ENCODE results near the gene CDH26.

CDH26 gene

GRCh38 chr20:59962155-59962554 lies 3.9 kb downstream of the CDH26 start:
- Histone ChIP-seq H3K9me3 (ENCODE audit: low read depth, low read length) (no peaks in the 10 kb centered on the region), H3K27ac (no peak overlapping the region), H3K36me3 (ENCODE audit: insufficient read depth, low read length) (no peaks in the 10 kb centered on the region), H3K4me3 (no peak overlapping the region), H3K9ac (ENCODE audit: insufficient read length) (no peak overlapping the region)
- no peak for DNase-seq (ENCODE audit: low read depth, low spot score)
- no peak for TF ChIP-seq FOXP2 (optimal IDR thresholded peaks at IDR 0.05; ENCODE audit: control extremely low read depth, extremely low read length, insufficient read depth)
- TF ChIP-seq POLR2AphosphoS5 (IDR thresholded peaks at IDR 0.05; ENCODE audit: borderline replicate concordance, low read depth, low read length) = no peak
- TF ChIP-seq EZH2 (IDR thresholded peaks at IDR 0.05) = no peak

GRCh38 chr20:59966428-59966827 lies 8.2 kb downstream of the CDH26 start:
- H3K36me3 ChIP-seq (ENCODE audit: insufficient read depth, low read length) = no peaks in the 10 kb centered on the region
- no peak overlapping the region for H3K4me3 ChIP-seq
- no peaks in the 10 kb centered on the region for H3K9me3 ChIP-seq (ENCODE audit: low read depth, low read length)
- no peak overlapping the region for H3K9ac ChIP-seq (ENCODE audit: insufficient read length)
- TF ChIP-seq FOXP2 (optimal IDR thresholded peaks at IDR 0.05; ENCODE audit: control extremely low read depth, extremely low read length, insufficient read depth) (no peak), POLR2AphosphoS5 (IDR thresholded peaks at IDR 0.05; ENCODE audit: borderline replicate concordance, low read depth, low read length) (no peak), EZH2 (IDR thresholded peaks at IDR 0.05) (no peak)
- no peak for DNase-seq (ENCODE audit: low read depth, low spot score)
- H3K27ac ChIP-seq = no peak overlapping the region

- Histone ChIP-seq H3K9me3 (ENCODE audit: low read depth, low read length) (no peaks in the 10 kb centered on the region), H3K9ac (ENCODE audit: insufficient read length) (no peak overlapping the region), H3K4me3 (no peak overlapping the region), H3K27ac (no peak overlapping the region), H3K36me3 (ENCODE audit: insufficient read depth, low read length) (no peaks in the 10 kb centered on the region)
- DNase-seq (ENCODE audit: low read depth, low spot score) = no peak
- TF ChIP-seq FOXP2 (optimal IDR thresholded peaks at IDR 0.05; ENCODE audit: control extremely low read depth, extremely low read length, insufficient read depth) = no peak
- no peak for TF ChIP-seq EZH2 (IDR thresholded peaks at IDR 0.05)
- TF ChIP-seq POLR2AphosphoS5 (IDR thresholded peaks at IDR 0.05; ENCODE audit: borderline replicate concordance, low read depth, low read length) = no peak
These were observed 13.2 kb downstream of the CDH26 start for GRCh38 chr20:59971428-59971827.

- TF ChIP-seq EZH2 (IDR thresholded peaks at IDR 0.05) (no peak), FOXP2 (optimal IDR thresholded peaks at IDR 0.05; ENCODE audit: control extremely low read depth, extremely low read length, insufficient read depth) (no peak), POLR2AphosphoS5 (IDR thresholded peaks at IDR 0.05; ENCODE audit: borderline replicate concordance, low read depth, low read length) (no peak)
- Histone ChIP-seq H3K36me3 (ENCODE audit: insufficient read depth, low read length) (no peaks in the 10 kb centered on the region), H3K9ac (ENCODE audit: insufficient read length) (no peak overlapping the region), H3K4me3 (no peak overlapping the region), H3K9me3 (ENCODE audit: low read depth, low read length) (no peaks in the 10 kb centered on the region), H3K27ac (no peak overlapping the region)
- no peak for DNase-seq (ENCODE audit: low read depth, low spot score)
These were observed 14.0 kb downstream of the CDH26 start for GRCh38 chr20:59972037-59972801.

- no peak overlapping the region for H3K9ac ChIP-seq (ENCODE audit: insufficient read length)
- no peaks in the 10 kb centered on the region; the same call in 1 of the 2 replicates for H3K9me3 ChIP-seq (ENCODE audit: low read depth, low read length)
- TF ChIP-seq POLR2AphosphoS5 (IDR thresholded peaks at IDR 0.05; ENCODE audit: borderline replicate concordance, low read depth, low read length) = no peak
- TF ChIP-seq FOXP2 (optimal IDR thresholded peaks at IDR 0.05; ENCODE audit: control extremely low read depth, extremely low read length, insufficient read depth) = no peak
- no peak for TF ChIP-seq EZH2 (IDR thresholded peaks at IDR 0.05)
- H3K36me3 ChIP-seq (ENCODE audit: insufficient read depth, low read length) = no peaks in the 10 kb centered on the region
- DNase-seq (ENCODE audit: low read depth, low spot score) = no peak
- H3K4me3 ChIP-seq = no peak overlapping the region
- no peak overlapping the region for H3K27ac ChIP-seq
These were observed 18.0 kb downstream of the CDH26 start for GRCh38 chr20:59976156-59976782.

- no peaks in the 10 kb centered on the region for H3K36me3 ChIP-seq (ENCODE audit: insufficient read depth, low read length)
- TF ChIP-seq EZH2 (IDR thresholded peaks at IDR 0.05) = no peak
- TF ChIP-seq POLR2AphosphoS5 (IDR thresholded peaks at IDR 0.05; ENCODE audit: borderline replicate concordance, low read depth, low read length) = no peak
- no peak for TF ChIP-seq FOXP2 (optimal IDR thresholded peaks at IDR 0.05; ENCODE audit: control extremely low read depth, extremely low read length, insufficient read depth)
- H3K9ac ChIP-seq (ENCODE audit: insufficient read length) = no peak overlapping the region
- DNase-seq (ENCODE audit: low read depth, low spot score) = no peak
- no peak overlapping the region for H3K4me3 ChIP-seq
- no peaks in the 10 kb centered on the region; the same call in 1 of the 2 replicates for H3K9me3 ChIP-seq (ENCODE audit: low read depth, low read length)
- H3K27ac ChIP-seq = no peak overlapping the region
These were observed 18.9 kb downstream of the CDH26 start for GRCh38 chr20:59977086-59977485.

- Histone ChIP-seq H3K27ac (no peak overlapping the region), H3K9me3 (ENCODE audit: low read depth, low read length) (no peaks in the 10 kb centered on the region; the same call in 1 of the 2 replicates), H3K9ac (ENCODE audit: insufficient read length) (no peak overlapping the region), H3K4me3 (no peak overlapping the region), H3K36me3 (ENCODE audit: insufficient read depth, low read length) (no peaks in the 10 kb centered on the region)
- no peak for DNase-seq (ENCODE audit: low read depth, low spot score)
- TF ChIP-seq POLR2AphosphoS5 (IDR thresholded peaks at IDR 0.05; ENCODE audit: borderline replicate concordance, low read depth, low read length) = no peak
- no peak for TF ChIP-seq FOXP2 (optimal IDR thresholded peaks at IDR 0.05; ENCODE audit: control extremely low read depth, extremely low read length, insufficient read depth)
- no peak for TF ChIP-seq EZH2 (IDR thresholded peaks at IDR 0.05)
These were observed 24.9 kb downstream of the CDH26 start for GRCh38 chr20:59983076-59983475.

- H3K27ac ChIP-seq = no peak overlapping the region
- no peak overlapping the region for H3K9ac ChIP-seq (ENCODE audit: insufficient read length)
- H3K4me3 ChIP-seq = no peak overlapping the region
- TF ChIP-seq EZH2 (IDR thresholded peaks at IDR 0.05) = no peak
- no peak for TF ChIP-seq POLR2AphosphoS5 (IDR thresholded peaks at IDR 0.05; ENCODE audit: borderline replicate concordance, low read depth, low read length)
- no peak for TF ChIP-seq FOXP2 (optimal IDR thresholded peaks at IDR 0.05; ENCODE audit: control extremely low read depth, extremely low read length, insufficient read depth)
- no peak for DNase-seq (ENCODE audit: low read depth, low spot score)
- no peaks in the 10 kb centered on the region for H3K36me3 ChIP-seq (ENCODE audit: insufficient read depth, low read length)
- H3K9me3 ChIP-seq (ENCODE audit: low read depth, low read length) = no peaks in the 10 kb centered on the region; the same call in 1 of the 2 replicates
These were observed 26.3 kb downstream of the CDH26 start for GRCh38 chr20:59984541-59984940.
